AG04450 (cell line): ENCODE results near the gene MBD6. TPM values are rescaled to one million over a fixed set of nuclear protein-coding genes. Genes with fewer than 3 reads are reported as not detected.
A peak's percentile ranks its signal among the peaks of the same experiment; 100 is the strongest.

Experiments
- CTCF ChIA-PET: fragments of 300-600, 350-600 bp; formaldehyde crosslinking; extraction: SDS; loops from one replicate; lab custom pipeline; 2022; ENCODE audit warnings: antibody characterized with exemption, inconsistent platforms; lab: Charles Lee
- POLR2A ChIA-PET: fragments of 350-600 bp; formaldehyde crosslinking; extraction: SDS; loops from one replicate; lab custom pipeline; 2021; ENCODE audit warnings: antibody characterized with exemption, inconsistent platforms; lab: Yijun Ruan, JAX
- DNase-seq: peaks from one replicate; pipeline ENCODE4 v3.0.0-alpha.2; 2011; ENCODE audit warnings: low read depth, low spot score
- H3K27ac ChIP-seq: one replicate; pipeline ENCODE4 v1.5.1; 2012; ENCODE audit warnings: low read depth, low read length, control low read depth
- H3K27me3 ChIP-seq: one replicate; pipeline ENCODE4 v1.6.0; 2012; ENCODE audit warnings: low read length; ENCODE audit not compliant: control insufficient read depth, insufficient read depth
- H3K4me3 ChIP-seq: 2 replicates; pipeline ENCODE4 v1.5.1; 2011; ENCODE audit warnings: mild to moderate bottlenecking, low read depth, low read length, control low read depth
- H3K9me3 ChIP-seq: 2 replicates; pipeline ENCODE4 v1.5.1; 2012; ENCODE audit warnings: low read length; ENCODE audit not compliant: control insufficient read depth, insufficient read depth
- polyA plus RNA-seq: library from polyadenylated mRNA; depleted of rRNA; stranded (reverse); fragments of >200 nt; gene quantifications from 2 replicates; pipeline ENCODE4 v1.2.3, GENCODE V29; 2011
- TF ChIP-seq, protein P1 (sequence below): IDR thresholded peaks from 2 replicates; pipeline ENCODE4 v1.5.1; 2011; ENCODE audit warnings: low read depth, low read length, control low read depth, inconsistent platforms

The MBD6 gene
- polyA plus RNA-seq, 1 experiment = 3.3 TPM

DNA sequence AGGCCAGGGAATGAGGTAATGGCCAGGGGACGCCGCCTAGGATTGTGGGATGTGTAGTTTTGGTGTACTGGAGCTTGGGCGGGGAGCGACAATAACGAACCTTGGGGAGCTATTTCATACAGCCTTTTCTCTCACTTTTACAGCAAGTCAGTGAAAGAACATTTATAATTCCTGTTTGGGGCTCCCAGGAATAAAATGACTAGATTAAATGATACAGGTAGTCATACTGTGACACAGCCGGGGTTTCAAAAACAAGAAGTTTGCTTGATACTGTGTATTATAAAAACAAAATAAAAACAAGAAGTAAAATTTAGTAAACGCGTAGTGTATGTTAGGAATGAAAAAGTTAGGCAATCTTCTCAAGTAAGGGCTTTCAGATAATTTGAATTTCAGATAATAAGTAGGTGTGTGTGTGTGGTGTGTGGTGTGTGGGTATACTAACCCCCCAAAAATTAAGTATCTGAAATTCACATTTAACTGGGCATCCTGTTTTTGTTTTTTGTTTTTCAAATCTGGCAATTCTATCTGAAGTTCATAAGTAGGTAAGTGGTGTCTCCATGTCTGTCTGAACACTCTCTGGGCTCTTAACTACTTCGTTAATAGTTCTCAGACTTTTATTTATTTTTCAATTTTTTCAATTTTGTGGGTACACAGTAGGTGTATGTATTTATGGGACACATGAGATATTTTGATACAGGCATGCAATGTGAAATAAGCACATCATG lies 24.8 kb downstream of the MBD6 start:
- CTCF ChIA-PET = interaction anchor here (1.0 to 2.0 kb wide), 2 partner anchors 12 to 86 kb away, joined by 3 to 6 read pairs; partner anchors contain the start of gene B4GALNT1
- Histone ChIP-seq H3K9me3 (peaks cover 4% of the 10 kb centered on the region; the same call in 1 of the 2 replicates), H3K27me3 (peaks cover 35% of the 10 kb centered on the region), H3K4me3 (no peak overlapping the region), H3K27ac (no peak overlapping the region)
- POLR2A ChIA-PET = interaction anchor here (1.8 kb wide), 1 partner anchor 27 kb away, joined by 10 read pairs; the partner anchor contains the start of gene DDIT3
- TF ChIP-seq, protein P1, sequence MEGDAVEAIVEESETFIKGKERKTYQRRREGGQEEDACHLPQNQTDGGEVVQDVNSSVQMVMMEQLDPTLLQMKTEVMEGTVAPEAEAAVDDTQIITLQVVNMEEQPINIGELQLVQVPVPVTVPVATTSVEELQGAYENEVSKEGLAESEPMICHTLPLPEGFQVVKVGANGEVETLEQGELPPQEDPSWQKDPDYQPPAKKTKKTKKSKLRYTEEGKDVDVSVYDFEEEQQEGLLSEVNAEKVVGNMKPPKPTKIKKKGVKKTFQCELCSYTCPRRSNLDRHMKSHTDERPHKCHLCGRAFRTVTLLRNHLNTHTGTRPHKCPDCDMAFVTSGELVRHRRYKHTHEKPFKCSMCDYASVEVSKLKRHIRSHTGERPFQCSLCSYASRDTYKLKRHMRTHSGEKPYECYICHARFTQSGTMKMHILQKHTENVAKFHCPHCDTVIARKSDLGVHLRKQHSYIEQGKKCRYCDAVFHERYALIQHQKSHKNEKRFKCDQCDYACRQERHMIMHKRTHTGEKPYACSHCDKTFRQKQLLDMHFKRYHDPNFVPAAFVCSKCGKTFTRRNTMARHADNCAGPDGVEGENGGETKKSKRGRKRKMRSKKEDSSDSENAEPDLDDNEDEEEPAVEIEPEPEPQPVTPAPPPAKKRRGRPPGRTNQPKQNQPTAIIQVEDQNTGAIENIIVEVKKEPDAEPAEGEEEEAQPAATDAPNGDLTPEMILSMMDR = no peak
- DNase-seq = no peak

DNA sequence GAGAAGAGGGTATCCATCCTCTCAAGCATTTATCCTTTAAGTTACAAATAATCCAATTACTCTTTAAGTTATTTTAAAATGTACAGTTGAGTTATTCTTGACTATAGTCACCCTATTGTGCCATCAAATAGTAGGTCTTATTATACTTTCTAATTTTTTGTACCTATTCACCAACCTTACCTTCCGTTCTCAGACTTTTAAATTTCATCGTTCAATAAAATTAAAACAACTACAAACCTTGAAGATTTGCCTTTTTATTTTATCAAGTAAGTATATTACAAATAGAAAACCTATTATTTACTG lies 25.3 kb downstream of the MBD6 start:
- H3K27me3 ChIP-seq = peaks cover 37% of the 10 kb centered on the region
- H3K4me3 ChIP-seq = no peak overlapping the region
- H3K27ac ChIP-seq = no peak overlapping the region
- TF ChIP-seq, protein P1 = no peak
- H3K9me3 ChIP-seq = peaks cover 4% of the 10 kb centered on the region; the same call in 1 of the 2 replicates
- ChIA-PET CTCF (no interaction called here), POLR2A (no interaction called here)
- DNase-seq = no peak

DNA sequence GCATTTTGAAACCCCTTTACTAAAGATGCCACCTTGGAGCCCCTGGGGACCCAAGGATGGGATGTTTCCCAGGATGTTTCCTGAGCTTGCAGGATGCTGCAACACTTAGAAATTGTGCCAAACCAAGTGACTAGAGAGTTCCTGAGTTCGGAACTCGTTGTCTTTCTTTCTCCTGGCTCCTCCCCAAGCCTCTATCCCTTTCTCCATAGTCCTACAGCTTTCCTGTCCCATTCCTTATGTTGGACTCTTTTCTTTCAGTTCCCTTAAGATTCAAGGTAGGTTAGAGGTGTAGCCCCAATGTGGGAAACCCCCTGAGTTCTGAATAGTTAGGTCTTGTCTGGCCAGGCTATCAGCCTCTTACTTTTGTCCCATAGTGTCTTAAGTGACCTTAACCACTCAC lies 25.9 kb downstream of the MBD6 start:
- no peak overlapping the region for H3K4me3 ChIP-seq
- no peak overlapping the region for H3K27ac ChIP-seq
- peaks cover 4% of the 10 kb centered on the region; the same call in 1 of the 2 replicates for H3K9me3 ChIP-seq
- DNase-seq = no peak
- H3K27me3 ChIP-seq = peaks cover 41% of the 10 kb centered on the region
- ChIA-PET POLR2A (no interaction called here), CTCF (no interaction called here)
- TF ChIP-seq, protein P1 = no peak

DNA sequence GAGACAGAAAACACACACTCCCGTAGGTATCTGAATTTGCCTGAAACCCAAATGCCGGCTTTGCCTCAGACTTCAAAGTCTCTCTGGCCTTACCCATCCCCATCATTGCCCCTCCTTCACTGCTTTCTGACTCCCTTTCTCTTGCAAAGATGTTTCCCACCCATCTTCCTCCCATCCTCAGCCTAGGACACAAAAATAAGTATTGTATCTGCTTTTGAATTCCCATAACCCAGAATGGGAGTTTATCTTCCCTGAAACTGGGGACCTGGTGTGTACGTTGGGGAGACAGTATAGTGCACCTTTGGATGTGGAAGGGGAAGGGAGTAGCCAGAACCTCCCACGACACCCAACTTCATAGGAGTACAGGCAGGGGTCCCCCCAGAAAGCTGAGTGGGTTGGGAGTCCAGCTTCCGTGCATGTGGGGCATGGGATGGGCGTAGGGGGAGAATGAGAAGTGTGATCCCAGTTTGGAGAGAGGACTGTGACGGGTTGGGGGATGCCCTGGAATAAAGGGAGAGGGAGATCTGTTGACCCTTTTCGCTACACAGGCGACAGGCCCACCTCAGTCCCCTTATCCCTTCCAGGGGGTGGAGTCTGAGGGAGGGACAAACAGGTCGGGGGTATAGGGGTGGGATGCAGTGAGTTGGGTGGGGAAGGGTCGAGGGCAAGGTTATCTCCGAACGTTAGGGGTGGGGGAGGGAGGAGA lies 26.7 kb downstream of the MBD6 start:
- Histone ChIP-seq H3K27me3 (peaks cover 41% of the 10 kb centered on the region), H3K4me3 (peak overlapping the region; percentile 49), H3K27ac (no peak overlapping the region), H3K9me3 (peaks cover 4% of the 10 kb centered on the region; the same call in 1 of the 2 replicates)
- ChIA-PET CTCF (no interaction called here), POLR2A (no interaction called here)
- no peak for DNase-seq
- TF ChIP-seq, protein P1 = no peak
